K562 (cell line): ENCODE data around the gene GANAB. TPM values are rescaled to one million over a fixed set of nuclear protein-coding genes. Genes with fewer than 3 reads are reported as not detected.

Experiments used
- ATF6 ChIP-seq: sonication (generic); formaldehyde crosslinking; IDR thresholded peaks from 2 replicates; pipeline ENCODE4 v1.4.0; 2020; ENCODE audit warnings: mild to moderate bottlenecking, missing genetic modification reagents
- CBX5 ChIP-seq: IDR thresholded peaks from 2 replicates; pipeline ENCODE4 v1.6.1; 2014; ENCODE audit warnings: low read depth, borderline replicate concordance
- EP300 ChIP-seq: IDR thresholded peaks from 2 replicates; pipeline ENCODE4 v1.6.1; 2012; ENCODE audit warnings: low read length, improper control_type of control experiment
- GTF2A2 ChIP-seq: IDR thresholded peaks from 2 replicates; pipeline ENCODE4 v1.6.1; 2016; ENCODE audit warnings: mild to moderate bottlenecking, missing genetic modification characterization, missing compliant biosample characterization
- HDAC3 ChIP-seq: fragments of 450-650 bp; IDR thresholded peaks from 2 replicates; pipeline ENCODE4 v1.6.1; 2018; ENCODE audit warnings: borderline replicate concordance, mild to moderate bottlenecking, moderate library complexity; ENCODE audit not compliant: partially characterized antibody
- ILF3 ChIP-seq: fragments of 450-650 bp; IDR thresholded peaks from 2 replicates; pipeline ENCODE4 v1.6.1; 2018; ENCODE audit warnings: antibody characterized with exemption, mild to moderate bottlenecking, moderate library complexity, borderline replicate concordance
- MECOM ChIP-seq: fragments of 250-450 bp; sonication (Bioruptor Pico); IDR thresholded peaks from 2 replicates; pipeline ENCODE4 v1.8.0; 2022; ENCODE audit warnings: inconsistent platforms
- MTA3 ChIP-seq: fragments of 450-650 bp; formaldehyde crosslinking; IDR thresholded peaks from 2 replicates; pipeline ENCODE4 v1.6.1; 2017; ENCODE audit warnings: mild to moderate bottlenecking, borderline replicate concordance
- NFIC ChIP-seq: fragments of 450-650 bp; IDR thresholded peaks from 2 replicates; pipeline ENCODE4 v1.6.1; 2017; ENCODE audit warnings: mild to moderate bottlenecking, inconsistent platforms
- NFYB ChIP-seq: IDR thresholded peaks from 2 replicates; pipeline ENCODE4 v1.6.1; 2011; ENCODE audit warnings: mild to moderate bottlenecking, moderate library complexity; ENCODE audit not compliant: insufficient read length; ENCODE audit errors: extremely low read depth
- PHF20 ChIP-seq: fragments of 450-650 bp; IDR thresholded peaks from 2 replicates; pipeline ENCODE4 v1.6.1; 2018; ENCODE audit not compliant: partially characterized antibody
- PREB ChIP-seq: sonication (generic); formaldehyde crosslinking; IDR thresholded peaks from 2 replicates; pipeline ENCODE4 v1.8.1; 2023; ENCODE audit warnings: mild to moderate bottlenecking, missing genetic modification reagents
- SREBF2 ChIP-seq: sonication (generic); formaldehyde crosslinking; IDR thresholded peaks from 2 replicates; pipeline ENCODE4 v1.4.0; 2020; ENCODE audit warnings: mild to moderate bottlenecking, missing genetic modification reagents
- SRSF7 ChIP-seq: fragments of 200-400 bp; formaldehyde crosslinking; optimal IDR thresholded peaks from 2 replicates; pipeline ENCODE3; 2017; ENCODE audit warnings: mild to moderate bottlenecking, low read depth, low read length
- XRCC4 ChIP-seq: IDR thresholded peaks from one replicate; pipeline ENCODE4 v1.6.1; 2011; ENCODE audit not compliant: insufficient read depth, insufficient read length; ENCODE audit errors: extremely low read depth
- ZNF263 ChIP-seq: sonication (generic); formaldehyde crosslinking; IDR thresholded peaks from 2 replicates; pipeline ENCODE4 v1.8.0; 2022; ENCODE audit warnings: mild to moderate bottlenecking, missing genetic modification reagents, borderline replicate concordance
- ZNF398 ChIP-seq: fragments of 250-450 bp; sonication (Bioruptor Pico); IDR thresholded peaks from 2 replicates; pipeline ENCODE4 v1.8.0; 2021; ENCODE audit warnings: moderate library complexity, mild to moderate bottlenecking, inconsistent platforms
- ZNF696 ChIP-seq: fragments of 250-450 bp; sonication (Bioruptor Pico); conservative IDR thresholded peaks from 2 replicates; pipeline ENCODE4 v1.4.0; 2020; ENCODE audit warnings: mild to moderate bottlenecking, moderate library complexity
- ZNF79 ChIP-seq: fragments of 250-450 bp; sonication (Bioruptor Pico); IDR thresholded peaks from 2 replicates; pipeline ENCODE4 v1.4.0; 2020; ENCODE audit warnings: low read depth, mild to moderate bottlenecking, moderate library complexity
- polyA plus RNA-seq, 8 experiments: library from polyadenylated mRNA; depleted of rRNA in 4 of 8; stranded (reverse) in 5 of 8; unstranded in 3 of 8; fragments of >200 nt; fragmentation: Nextera tagmentation in 2 of 8; fragmentation: Illumina TruSeq in 1 of 8; extraction: Ambion mirVana in 2 of 8; extraction: Trizol in 1 of 8; gene quantifications; 2 replicates each; pipeline versions ENCODE4 v1.2.1 to v1.2.3, GENCODE V29; 2011 to 2014; ENCODE audit warnings: inconsistent platforms in 1 of 8, missing spikeins in 1 of 8
- total RNA-seq, 7 experiments: library from RNA; depleted of rRNA in 6 of 7; stranded (reverse); fragments of >200 nt in 6 of 7; fragmentation: Illumina TruSeq in 2 of 7; extraction: Trizol in 2 of 7; gene quantifications; 2 replicates each; pipeline versions ENCODE4 v1.2.1 to v1.2.3, GENCODE V29; 2011 to 2021; ENCODE audit warnings: low replicate concordance in 1 of 7
- TF ChIP-seq, protein P1 (sequence below): fragments of 250-450 bp; sonication (Bioruptor Pico); IDR thresholded peaks from 2 replicates; pipeline ENCODE4 v1.9.0; 2021; ENCODE audit warnings: mild to moderate bottlenecking

Gene GANAB
- total and polyA plus RNA-seq, 9 of the 15 experiments (the other 6 are each of a cell fraction or from before 2014, with no cell fraction given): 6.5 to 284 (median 161) TPM

DNA sequence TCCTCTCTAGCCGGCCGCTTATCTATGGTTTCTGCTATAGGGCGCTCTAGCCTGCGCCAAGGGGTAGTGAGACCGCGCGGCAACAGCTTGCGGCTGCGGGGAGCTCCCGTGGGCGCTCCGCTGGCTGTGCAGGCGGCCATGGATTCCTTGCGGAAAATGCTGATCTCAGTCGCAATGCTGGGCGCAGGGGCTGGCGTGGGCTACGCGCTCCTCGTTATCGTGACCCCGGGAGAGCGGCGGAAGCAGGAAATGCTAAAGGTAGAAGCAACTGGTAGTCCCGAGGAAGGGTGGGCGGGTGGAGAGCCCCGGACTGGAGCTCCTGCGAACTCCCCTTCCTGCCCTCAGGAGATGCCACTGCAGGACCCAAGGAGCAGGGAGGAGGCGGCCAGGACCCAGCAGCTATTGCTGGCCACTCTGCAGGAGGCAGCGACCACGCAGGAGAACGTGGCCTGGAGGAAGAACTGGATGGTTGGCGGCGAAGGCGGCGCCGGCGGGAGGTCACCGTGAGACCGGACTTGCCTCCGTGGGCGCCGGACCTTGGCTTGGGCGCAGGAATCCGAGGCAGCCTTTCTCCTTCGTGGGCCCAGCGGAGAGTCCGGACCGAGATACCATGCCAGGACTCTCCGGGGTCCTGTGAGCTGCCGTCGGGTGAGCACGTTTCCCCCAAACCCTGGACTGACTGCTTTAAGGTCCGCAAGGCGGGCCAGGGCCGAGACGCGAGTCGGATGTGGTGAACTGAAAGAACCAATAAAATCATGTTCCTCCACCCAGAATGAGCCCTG lies 25.4 kb upstream of the GANAB start, which contains the start of the genes LBHD1 and UQCC3 (continued):
- TF ChIP-seq PREB (CRISPR knock-in tag): no peak
- TF ChIP-seq SRSF7: no peak
- TF ChIP-seq SREBF2 (CRISPR knock-in tag): no peak; the same call in 1 of the 2 replicates
- peak; percentile 82 for TF ChIP-seq HDAC3
- peak; percentile 53; the same call in 1 of the 2 replicates for TF ChIP-seq EP300
- peak; percentile 88 for TF ChIP-seq MTA3
- no peak for TF ChIP-seq ZNF696 (CRISPR knock-in tag)
- TF ChIP-seq NFYB: no peak
- TF ChIP-seq XRCC4: no peak
- no peak for TF ChIP-seq ILF3
- TF ChIP-seq CBX5: no peak
- TF ChIP-seq MECOM (CRISPR knock-in tag): no peak
- TF ChIP-seq GTF2A2 (tag): peak; percentile 78; the same call in 1 of the 2 replicates
- TF ChIP-seq, protein P1, sequence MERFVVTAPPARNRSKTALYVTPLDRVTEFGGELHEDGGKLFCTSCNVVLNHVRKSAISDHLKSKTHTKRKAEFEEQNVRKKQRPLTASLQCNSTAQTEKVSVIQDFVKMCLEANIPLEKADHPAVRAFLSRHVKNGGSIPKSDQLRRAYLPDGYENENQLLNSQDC (CRISPR knock-in tag): 0 out of 2 replicates have a peak, but pooled peaks have one; percentile 13
- TF ChIP-seq ATF6 (CRISPR knock-in tag): 0 out of 2 replicates have a peak, but pooled peaks have one; percentile 37
- no peak for TF ChIP-seq ZNF79 (CRISPR knock-in tag)
- TF ChIP-seq PHF20: peak; percentile 8
- TF ChIP-seq ZNF398: no peak
- TF ChIP-seq ZNF263: no peak
- TF ChIP-seq NFIC: peak; percentile 49; the same call in 1 of the 2 replicates
